ENCODE results near the gene AVPR2.

GRCh38 chrX:153878969-153879653 lies 25.4 kb upstream of the AVPR2 start:
- no peak for TF ChIP-seq CTCF (IDR thresholded peaks at IDR 0.05)
- no peak for TF ChIP-seq POLR2A (IDR thresholded peaks at IDR 0.05)
